ENCODE data around the gene FCHSD2.
"Not testable (repeated sequence)": the region's sequence is repeated elsewhere in the genome, so short reads cannot be mapped to it uniquely, and the experiment has no call there.

The FCHSD2 gene

DNA sequence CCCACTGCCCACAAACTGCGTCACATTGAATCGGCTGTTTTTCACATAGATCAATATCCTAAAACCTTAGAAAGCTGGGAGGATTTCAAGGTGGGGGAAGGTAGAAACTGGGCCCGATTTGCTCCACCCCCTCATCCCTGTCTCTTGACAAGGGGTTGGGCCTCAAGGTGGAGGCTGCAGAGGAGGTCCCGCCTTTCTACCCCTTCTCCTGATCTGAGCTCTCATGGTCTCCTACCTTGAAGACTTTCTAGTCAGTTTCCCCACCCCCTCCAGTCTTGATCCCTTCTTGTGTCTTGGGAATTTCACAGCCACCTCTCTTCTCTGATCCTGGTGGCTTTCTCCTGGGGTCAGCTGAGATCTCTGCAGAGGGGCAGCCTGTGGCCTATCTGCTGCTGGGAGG is 343.8 kb downstream of the FCHSD2 start:
- no peak for DNase-seq (ENCODE audit: low read depth in 2 of 2)

DNA sequence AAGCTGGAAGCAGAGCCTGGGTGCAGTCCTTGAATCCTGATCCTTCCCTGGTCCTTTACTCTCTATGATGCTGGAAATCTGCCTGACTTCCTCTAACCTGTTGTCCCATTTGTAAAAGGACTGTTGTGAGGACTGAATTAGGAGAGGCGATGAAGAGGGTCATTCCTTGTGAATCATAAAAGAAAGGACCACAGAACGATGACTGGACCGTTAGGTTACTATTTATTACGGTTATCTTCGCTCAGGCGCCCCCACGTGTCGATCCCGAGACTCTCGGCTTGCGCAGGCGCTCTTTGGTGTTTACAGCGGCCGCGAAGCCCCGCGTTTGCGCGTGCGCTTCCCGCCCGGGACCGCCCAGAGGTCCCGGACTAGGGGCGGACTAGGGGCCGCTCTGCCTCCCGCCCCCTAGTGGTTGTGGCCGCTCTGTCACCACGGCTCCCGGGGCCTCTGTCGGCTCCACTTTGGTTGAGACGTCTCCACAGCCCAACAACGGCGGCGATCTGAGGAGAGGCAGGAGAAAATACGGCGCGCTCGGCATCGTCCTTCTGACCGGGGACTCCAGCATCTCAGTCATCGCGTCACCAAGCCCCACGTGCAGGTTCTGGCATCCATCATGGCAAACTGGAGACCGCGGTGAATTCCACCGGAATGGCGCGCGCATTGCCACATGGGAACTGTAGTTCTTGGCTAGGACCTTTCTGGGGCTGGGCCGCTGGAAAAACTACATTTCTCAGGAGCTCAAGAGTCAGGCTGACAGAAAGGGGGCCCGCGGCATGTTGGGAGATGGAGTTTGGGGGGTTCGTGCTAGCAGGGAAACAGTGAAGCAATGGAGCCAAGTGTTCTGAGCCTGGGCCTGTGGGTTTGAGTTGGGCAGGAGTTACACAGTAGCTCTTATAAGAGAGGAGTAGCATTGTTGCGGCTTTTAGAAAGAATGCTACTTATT is 348.4 kb downstream of the FCHSD2 start, which contains the start of gene STARD10:
STARD10 (minus strand) TSS at position 623 of the 943 bp plus-strand sequence. CDS start 12,866 bp downstream, outside the sequence.
- peak; percentile 91 to 92 for DNase-seq (ENCODE audit: low read depth in 2 of 2)

GRCh38 chr11:72793076-72793424 is 349.1 kb downstream of the FCHSD2 start:
- no peak for DNase-seq (ENCODE audit: low read depth in 2 of 2)

DNA sequence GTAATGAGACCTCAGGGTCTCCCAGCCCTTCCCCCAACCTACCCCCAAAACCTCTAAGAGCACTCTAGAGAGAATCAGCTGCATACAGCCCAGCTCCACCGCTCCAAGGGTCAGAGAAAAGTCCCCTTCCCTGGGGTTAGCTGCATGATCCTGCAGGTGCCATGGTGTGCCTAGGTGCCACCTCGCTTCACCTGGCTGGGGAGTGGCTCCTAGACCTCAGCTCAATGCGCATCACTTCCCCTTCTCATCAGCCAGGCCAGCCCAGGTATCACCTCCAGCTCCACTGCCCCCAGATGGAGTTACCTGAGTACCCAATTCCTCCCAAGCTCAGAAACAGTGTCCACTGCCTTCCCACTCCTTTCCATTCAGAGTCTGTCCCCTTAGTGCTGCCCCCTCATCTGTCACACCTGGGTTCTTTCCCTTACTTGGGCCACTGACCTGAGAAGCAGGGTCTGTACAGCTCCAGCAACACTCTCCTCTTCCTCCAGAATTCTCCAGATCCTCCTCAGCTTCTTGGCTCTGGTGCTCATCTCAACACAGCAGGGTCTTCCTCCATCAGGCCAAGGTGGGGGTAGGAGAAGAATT is 349.6 kb downstream of the FCHSD2 start:
- DNase-seq (ENCODE audit: low read depth in 2 of 2): no peak

DNA sequence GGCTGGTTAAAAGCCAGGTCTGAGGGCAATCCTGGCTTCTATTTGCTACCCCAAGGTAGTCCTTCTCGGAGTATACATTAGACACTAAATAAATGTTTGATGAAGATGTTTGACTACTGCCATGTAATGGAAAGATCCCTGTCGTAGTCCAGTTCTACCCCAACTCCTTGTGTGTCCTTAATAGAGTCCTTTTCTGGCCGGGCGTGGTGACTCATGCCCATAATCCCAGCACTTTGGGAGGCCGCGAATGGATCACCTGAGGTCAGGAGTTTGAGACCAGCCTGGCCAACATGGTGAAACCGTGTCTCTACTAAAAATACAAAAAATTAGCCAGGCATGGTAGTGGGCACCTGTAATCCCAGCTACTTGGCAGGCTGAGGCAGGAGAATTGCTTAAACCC is 350.9 kb downstream of the FCHSD2 start:
- DNase-seq (ENCODE audit: low read depth in 2 of 2): not testable (repeated sequence)

DNA sequence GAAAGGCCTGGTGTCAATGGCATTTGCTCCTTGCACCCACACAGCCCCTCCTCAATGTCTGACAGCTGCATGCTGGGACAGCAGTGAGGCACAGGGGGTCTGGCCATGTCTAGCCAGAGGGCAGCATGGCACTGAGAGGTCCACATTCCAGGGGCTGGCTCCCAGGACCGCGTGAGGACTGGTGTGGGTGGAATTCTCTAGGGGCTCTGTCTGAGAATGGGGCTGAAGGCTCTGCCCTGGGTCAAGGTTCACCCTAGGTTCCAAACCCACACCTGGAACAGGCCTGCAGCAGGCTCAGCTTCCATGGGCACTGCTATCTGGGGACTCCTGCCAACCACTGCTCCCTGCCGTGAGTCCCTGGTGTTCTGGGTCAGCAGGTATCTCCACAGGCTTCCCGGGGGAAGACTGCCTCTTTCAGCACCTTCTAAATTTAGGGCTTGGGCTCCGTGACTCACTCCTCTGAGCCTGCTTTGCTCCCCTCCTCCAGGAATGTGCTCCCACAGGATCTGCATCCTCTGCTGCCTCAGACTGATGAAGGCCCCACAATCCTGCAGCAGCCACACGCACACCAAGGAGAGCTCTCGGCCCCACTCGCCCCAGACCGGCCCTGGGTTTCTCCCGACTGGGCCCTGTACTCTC is 352.5 kb downstream of the FCHSD2 start:
- DNase-seq (ENCODE audit: low read depth in 2 of 2): no peak

DNA sequence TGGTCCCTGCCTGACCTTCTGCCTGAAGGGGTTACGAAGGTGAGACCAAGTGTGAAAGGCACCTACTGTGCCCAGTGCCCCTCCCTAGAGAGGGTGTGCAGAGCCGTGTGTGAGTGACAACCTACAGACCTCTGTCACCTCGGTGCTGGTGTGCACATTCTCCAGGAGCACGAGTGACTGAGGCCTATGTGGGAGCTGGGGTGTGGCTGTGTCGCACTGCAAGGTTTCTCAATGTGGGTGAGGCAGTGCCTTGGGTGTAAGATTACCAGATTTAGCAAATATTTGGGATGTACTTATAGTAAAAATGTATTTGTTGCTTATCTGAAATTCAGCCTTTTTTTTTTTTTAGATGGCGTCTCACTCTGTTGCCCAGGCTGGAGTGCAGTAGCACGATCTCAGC is 353.9 kb downstream of the FCHSD2 start:
- DNase-seq (ENCODE audit: low read depth in 2 of 2): no peak

DNA sequence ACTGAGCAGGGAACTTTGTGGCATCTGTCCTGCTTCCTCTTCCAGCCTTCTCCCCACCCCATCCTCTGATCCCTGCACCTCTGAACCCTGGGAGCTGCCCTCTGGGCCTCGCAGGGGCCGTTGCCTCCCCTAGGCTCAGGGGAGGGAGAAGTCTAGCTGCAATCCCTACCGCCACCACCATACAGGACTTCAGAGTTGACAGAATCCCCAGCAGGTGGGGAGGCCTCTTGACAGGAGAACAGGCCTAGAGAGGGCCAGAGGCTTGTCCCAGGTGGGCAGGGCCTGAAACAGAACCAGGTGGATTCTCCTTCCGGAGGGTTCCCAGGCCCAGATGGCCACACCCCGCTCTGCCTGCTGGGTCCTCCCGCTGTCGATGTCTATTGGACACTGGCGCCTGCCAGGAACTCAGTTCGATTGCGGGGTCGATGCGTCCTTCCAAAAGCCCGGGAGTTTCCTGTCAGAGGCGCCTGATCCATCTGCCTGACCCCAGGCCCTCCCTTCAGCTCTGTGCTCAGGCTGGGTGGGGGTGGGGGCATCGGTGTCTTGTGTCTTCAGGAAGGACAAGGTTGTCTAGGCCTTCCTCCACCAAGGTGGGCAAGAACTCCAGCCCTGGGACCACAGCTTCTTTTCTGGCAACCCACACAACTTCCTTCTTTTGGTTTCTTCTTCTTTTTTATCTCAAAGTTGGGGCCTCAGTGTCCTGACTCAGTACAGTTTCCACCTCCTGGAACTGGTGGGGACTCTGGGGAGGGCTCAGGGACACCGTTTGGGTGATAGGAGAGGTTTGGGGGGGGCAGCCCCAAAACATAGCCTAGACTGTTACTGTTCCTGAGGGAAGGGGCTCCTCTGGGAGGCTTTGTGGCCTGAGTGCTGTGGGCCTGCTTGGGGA is 354.7 kb downstream of the FCHSD2 start:
- DNase-seq (ENCODE audit: low read depth in 2 of 2): peak in 1 of 2 donors; percentile 7
